ENCODE measurements around the gene FIZ1. TPM values are rescaled to one million over a fixed set of nuclear protein-coding genes. Genes with fewer than 3 reads are reported as not detected.

FIZ1 gene
- total RNA-seq, 1 donor from 2014 or later = 21.5 TPM

- Mint-ChIP-seq H3K36me3 (ENCODE audit: low read depth, unreplicated experiment) (peaks cover 27% of the 10 kb centered on the region), H3K9me3 (ENCODE audit: unreplicated experiment) (no peaks in the 10 kb centered on the region), H3K4me3 (ENCODE audit: unreplicated experiment) (peak within 1 kb of the TSS; percentile 98), H3K27me3 (ENCODE audit: unreplicated experiment) (peaks cover 12% of the 10 kb centered on the region), H3K27ac (ENCODE audit: unreplicated experiment) (peak within 1 kb of the TSS; percentile 89), H3K4me1 (ENCODE audit: unreplicated experiment) (peaks cover 28% of the 10 kb centered on the region)
- peak; percentile 83 for DNase-seq (ENCODE audit: low spot score)
- no peak for TF ChIP-seq CTCF (IDR thresholded peaks at IDR 0.05; ENCODE audit: unreplicated experiment)
Measured at GRCh38 chr19:55580628-55581144, 18.6 kb downstream of the FIZ1 start, which contains the start of gene ZNF579. TSS of gene ZNF579 (minus strand) at chr19:55580848. CDS start at chr19:55579639, 1,209 bp downstream.

GRCh38 chr19:55579766-55580621 lies 19.3 kb downstream of the FIZ1 start:
- DNase-seq (ENCODE audit: low spot score) = no peak
- H3K27ac Mint-ChIP-seq (ENCODE audit: unreplicated experiment) = peak overlapping the region; percentile 89
- no peaks in the 10 kb centered on the region for H3K9me3 Mint-ChIP-seq (ENCODE audit: unreplicated experiment)
- H3K4me1 Mint-ChIP-seq (ENCODE audit: unreplicated experiment) = peaks cover 24% of the 10 kb centered on the region
- no peak for TF ChIP-seq CTCF (IDR thresholded peaks at IDR 0.05; ENCODE audit: unreplicated experiment)
- peaks cover 23% of the 10 kb centered on the region for H3K36me3 Mint-ChIP-seq (ENCODE audit: low read depth, unreplicated experiment)
- H3K4me3 Mint-ChIP-seq (ENCODE audit: unreplicated experiment) = peak overlapping the region; percentile 98
- peaks cover 7% of the 10 kb centered on the region for H3K27me3 Mint-ChIP-seq (ENCODE audit: unreplicated experiment)

- DNase-seq (ENCODE audit: low spot score) = no peak
- Mint-ChIP-seq H3K4me3 (ENCODE audit: unreplicated experiment) (peak overlapping the region; percentile 98), H3K4me1 (ENCODE audit: unreplicated experiment) (peaks cover 24% of the 10 kb centered on the region), H3K36me3 (ENCODE audit: low read depth, unreplicated experiment) (peaks cover 23% of the 10 kb centered on the region), H3K27me3 (ENCODE audit: unreplicated experiment) (peaks cover 7% of the 10 kb centered on the region), H3K27ac (ENCODE audit: unreplicated experiment) (peak overlapping the region; percentile 89), H3K9me3 (ENCODE audit: unreplicated experiment) (no peaks in the 10 kb centered on the region)
- no peak for TF ChIP-seq CTCF (IDR thresholded peaks at IDR 0.05; ENCODE audit: unreplicated experiment)
Measured at GRCh38 chr19:55578761-55579747, 20.3 kb downstream of the FIZ1 start.

- H3K4me1 Mint-ChIP-seq (ENCODE audit: unreplicated experiment) = peaks cover 24% of the 10 kb centered on the region
- no peaks in the 10 kb centered on the region for H3K9me3 Mint-ChIP-seq (ENCODE audit: unreplicated experiment)
- peaks cover 23% of the 10 kb centered on the region for H3K36me3 Mint-ChIP-seq (ENCODE audit: low read depth, unreplicated experiment)
- no peak overlapping the region for H3K27ac Mint-ChIP-seq (ENCODE audit: unreplicated experiment)
- no peak for TF ChIP-seq CTCF (IDR thresholded peaks at IDR 0.05; ENCODE audit: unreplicated experiment)
- peaks cover 7% of the 10 kb centered on the region for H3K27me3 Mint-ChIP-seq (ENCODE audit: unreplicated experiment)
- H3K4me3 Mint-ChIP-seq (ENCODE audit: unreplicated experiment) = no peak overlapping the region
- no peak for DNase-seq (ENCODE audit: low spot score)
Measured at GRCh38 chr19:55578031-55578760, 21.1 kb downstream of the FIZ1 start.
